ENCODE data around the gene KRTAP5-8.

GRCh38 chr11:71565263-71565662, 27.4 kb downstream of the KRTAP5-8 start, which contains the start of gene KRTAP5-10:
- TF ChIP-seq CTCF (IDR thresholded peaks at IDR 0.05; ENCODE audit: borderline replicate concordance, extremely low read depth, low read length, poor library complexity, severe bottlenecking) (no peak), EZH2 (IDR thresholded peaks at IDR 0.05; ENCODE audit: borderline replicate concordance, low read depth, low read length, severe bottlenecking) (no peak)
